ENCODE results near the gene C11orf98.
A peak's percentile ranks its signal among the peaks of the same experiment; 100 is the strongest.
"Not testable (repeated sequence)": the region's sequence is repeated elsewhere in the genome, so short reads cannot be mapped to it uniquely, and the experiment has no call there.

The C11orf98 gene

GRCh38 chr11:62649486-62649885 lies 15.5 kb downstream of the C11orf98 start:
- no peak for DNase-seq

- DNase-seq, result no peak
Measured at GRCh38 chr11:62648967-62649364, 16.0 kb downstream of the C11orf98 start.

- DNase-seq, result no peak
Measured at GRCh38 chr11:62648185-62648966, 16.6 kb downstream of the C11orf98 start.

- no peak for DNase-seq
Measured at GRCh38 chr11:62647609-62648005, 17.4 kb downstream of the C11orf98 start.

GRCh38 chr11:62646825-62647608 lies 18.0 kb downstream of the C11orf98 start:
- no peak for DNase-seq

GRCh38 chr11:62645946-62646824 lies 18.8 kb downstream of the C11orf98 start, which contains the start of gene GANAB:
GANAB (minus strand) TSS chr11:62646613; CDS start chr11:62646599, 14 bp downstream.
- peak; percentile 98 for DNase-seq

GRCh38 chr11:62645671-62645945 lies 19.4 kb downstream of the C11orf98 start:
- DNase-seq, result no peak

- DNase-seq, result no peak
Measured at GRCh38 chr11:62644220-62644619, 20.8 kb downstream of the C11orf98 start.

GRCh38 chr11:62632492-62632891 lies 32.5 kb downstream of the C11orf98 start:
- no peak for DNase-seq

- DNase-seq, result no peak
Measured at GRCh38 chr11:62627713-62628112, 37.3 kb downstream of the C11orf98 start.

GRCh38 chr11:62622476-62623089 lies 42.4 kb downstream of the C11orf98 start:
- DNase-seq, result no peak

- DNase-seq, result peak; percentile 98
Measured at GRCh38 chr11:62621567-62622470, 43.2 kb downstream of the C11orf98 start, which contains the start of gene B3GAT3. B3GAT3 (minus strand) TSS chr11:62621986; CDS start chr11:62621947, 39 bp downstream.

- no peak for DNase-seq
Measured at GRCh38 chr11:62621027-62621566, 43.9 kb downstream of the C11orf98 start.

GRCh38 chr11:62616957-62617356 lies 48.1 kb downstream of the C11orf98 start:
- not testable (repeated sequence) for DNase-seq

- DNase-seq, result no peak
Measured at GRCh38 chr11:62615521-62615920, 49.5 kb downstream of the C11orf98 start.

GRCh38 chr11:62614275-62614674 lies 50.7 kb downstream of the C11orf98 start:
- no peak for DNase-seq

- no peak for DNase-seq
Measured at GRCh38 chr11:62613291-62613778, 51.7 kb downstream of the C11orf98 start.
